Embryonic facial prominence (tissue), 1 donor: ENCODE measurements around the gene APLP2.
"Not testable (repeated sequence)": the region's sequence is repeated elsewhere in the genome, so short reads cannot be mapped to it uniquely, and the experiment has no call there.

Source experiments
- DNase-seq: peaks from one replicate; pipeline ENCODE4 v3.0.0-alpha.2; 2016; ENCODE audit errors: extremely low spot score

The APLP2 gene

DNA sequence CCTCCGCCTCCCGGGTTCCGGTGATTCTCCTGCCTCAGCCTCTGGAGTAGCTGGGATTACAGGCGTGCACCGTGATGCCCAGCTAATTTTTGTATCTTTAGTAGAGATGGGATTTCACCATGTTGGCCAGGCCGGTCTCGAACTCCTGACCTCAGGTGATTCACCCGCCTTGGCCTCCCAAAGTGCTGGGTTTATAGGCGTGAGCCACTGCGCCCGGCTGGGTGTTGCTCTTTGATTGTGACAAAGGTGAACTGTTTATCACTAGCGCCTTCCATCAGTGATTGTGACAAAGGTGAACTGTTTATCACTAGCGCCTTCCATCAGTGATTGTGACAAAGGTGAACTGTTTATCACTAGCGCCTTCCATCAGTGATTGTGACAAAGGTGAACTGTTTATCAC, 123.9 kb downstream of the APLP2 start:
- not testable (repeated sequence) for DNase-seq
